Neural cell (in vitro differentiated cells): Measurements from ENCODE around the gene OR3A3. TPM values are rescaled to one million over a fixed set of nuclear protein-coding genes. Genes with fewer than 3 reads are reported as not detected.
"Not testable (repeated sequence)": the region's sequence is repeated elsewhere in the genome, so short reads cannot be mapped to it uniquely, and the experiment has no call there.

Experiments used
- H2AFZ ChIP-seq: fragments of 200-600, 300-800 bp; sonication (generic), shearing (Covaris generic); 2 replicates; pipeline ENCODE4 v1.6.0; 2014; ENCODE audit warnings: low read depth, mild to moderate bottlenecking, antibody characterized with exemption, low read length, moderate library complexity
- H3F3A ChIP-seq: fragments of 200-600 bp; shearing (Covaris generic); 2 replicates; pipeline ENCODE4 v1.6.1; 2016; ENCODE audit warnings: mild to moderate bottlenecking, moderate library complexity, mixed read lengths, antibody characterized with exemption, low read length; ENCODE audit not compliant: insufficient read depth, poor library complexity, severe bottlenecking
- H3K27ac ChIP-seq: fragments of 200-600, 300-800 bp; sonication (generic), shearing (Covaris generic); 2 replicates; pipeline ENCODE4 v1.5.1; 2014; ENCODE audit warnings: mild to moderate bottlenecking, low read length, moderate library complexity
- H3K27me3 ChIP-seq: fragments of 300-800, 200-600 bp; sonication (generic), shearing (Covaris generic); 2 replicates; pipeline ENCODE4 v1.6.0; 2014; ENCODE audit warnings: mild to moderate bottlenecking, low read depth, low read length, moderate library complexity; ENCODE audit not compliant: insufficient read depth
- H3K36me3 ChIP-seq: fragments of 300-800, 200-600 bp; sonication (generic), shearing (Covaris generic); 2 replicates; pipeline ENCODE4 v1.5.1; 2014; ENCODE audit warnings: mild to moderate bottlenecking, antibody characterized with exemption, low read length, moderate library complexity; ENCODE audit not compliant: insufficient read depth
- H3K4me2 ChIP-seq: fragments of 300-800, 200-600 bp; sonication (generic), shearing (Covaris generic); 2 replicates; pipeline ENCODE4 v1.6.0; 2014; ENCODE audit warnings: mild to moderate bottlenecking, low read length
- H3K4me3 ChIP-seq: fragments of 300-800, 200-600 bp; sonication (generic), shearing (Covaris generic); 2 replicates; pipeline ENCODE4 v1.5.1; 2014; ENCODE audit warnings: mild to moderate bottlenecking, low read length, moderate library complexity
- H3K79me2 ChIP-seq: fragments of 200-600 bp; shearing (Covaris generic); replicated peaks from 2 replicates; pipeline ENCODE4 v1.6.0; 2014; ENCODE audit warnings: mild to moderate bottlenecking, low read length, moderate library complexity; ENCODE audit not compliant: insufficient read depth
- H3K9ac ChIP-seq: fragments of 300-800, 200-600 bp; sonication (generic), shearing (Covaris generic); 2 replicates; pipeline ENCODE4 v1.6.1; 2016; ENCODE audit warnings: mild to moderate bottlenecking, low read length, mixed read lengths
- H3K9me2 ChIP-seq: fragments of 200-600 bp; shearing (Covaris generic); 2 replicates; pipeline ENCODE4 v1.6.1; 2016; ENCODE audit warnings: mild to moderate bottlenecking, low read length, mixed read lengths; ENCODE audit not compliant: insufficient read depth
- H3K9me3 ChIP-seq: fragments of 200-600, 300-800 bp; sonication (generic), shearing (Covaris generic); 2 replicates; pipeline ENCODE4 v1.6.1; 2016; ENCODE audit warnings: mild to moderate bottlenecking, mixed run types, low read length, moderate library complexity, mixed read lengths
- H4K20me1 ChIP-seq: fragments of 200-600 bp; shearing (Covaris generic); 2 replicates; pipeline ENCODE4 v1.6.1; 2016; ENCODE audit warnings: mild to moderate bottlenecking, mixed run types; ENCODE audit not compliant: insufficient read depth
- CTCF ChIP-seq: fragments of 450-650 bp; IDR thresholded peaks from 2 replicates; pipeline ENCODE4 v1.5.1; 2014; ENCODE audit warnings: antibody characterized with exemption, mild to moderate bottlenecking, moderate library complexity; ENCODE audit not compliant: poor library complexity, severe bottlenecking
- EP300 ChIP-seq: fragments of 450-650 bp; conservative IDR thresholded peaks from 2 replicates; pipeline ENCODE4 v1.6.1; 2014; ENCODE audit warnings: antibody characterized with exemption, mild to moderate bottlenecking, moderate library complexity; ENCODE audit not compliant: poor library complexity, severe bottlenecking
- EZH2 ChIP-seq: fragments of 200-600, 300-800 bp; shearing (Covaris generic), sonication (generic); IDR thresholded peaks from 2 replicates; pipeline ENCODE4 v1.6.1; 2014; ENCODE audit warnings: antibody characterized with exemption, low read length, borderline replicate concordance, mild to moderate bottlenecking; ENCODE audit not compliant: insufficient read depth, poor library complexity, severe bottlenecking
- MXI1 ChIP-seq: fragments of 450-650 bp; conservative IDR thresholded peaks from 2 replicates; pipeline ENCODE4 v1.6.1; 2014; ENCODE audit warnings: antibody characterized with exemption, mild to moderate bottlenecking; ENCODE audit not compliant: poor library complexity, severe bottlenecking
- POLR2AphosphoS5 ChIP-seq: IDR thresholded peaks from 2 replicates; pipeline ENCODE4 v1.6.1; 2012
- RAD21 ChIP-seq: fragments of 450-650 bp; conservative IDR thresholded peaks from 2 replicates; pipeline ENCODE4 v1.6.1; 2014; ENCODE audit warnings: antibody characterized with exemption, mild to moderate bottlenecking, moderate library complexity
- SMC3 ChIP-seq: fragments of 450-650 bp; conservative IDR thresholded peaks from 2 replicates; pipeline ENCODE4 v1.6.1; 2014; ENCODE audit warnings: antibody characterized with exemption, mild to moderate bottlenecking, moderate library complexity; ENCODE audit not compliant: poor library complexity
- TAF1 ChIP-seq: IDR thresholded peaks from 2 replicates; pipeline ENCODE4 v1.6.1; 2012; ENCODE audit warnings: low read depth
- polyA plus RNA-seq: library from polyadenylated mRNA; depleted of rRNA; stranded (reverse); fragments of >200 nt; gene quantifications from 2 replicates; pipeline ENCODE4 v1.2.3, GENCODE V29; 2014
- TF ChIP-seq, protein P1 (sequence below): IDR thresholded peaks from 2 replicates; pipeline ENCODE4 v1.6.1; 2012; ENCODE audit warnings: borderline replicate concordance

OR3A3 gene
- polyA plus RNA-seq, 1 donor from 2014 or later: not detected

DNA sequence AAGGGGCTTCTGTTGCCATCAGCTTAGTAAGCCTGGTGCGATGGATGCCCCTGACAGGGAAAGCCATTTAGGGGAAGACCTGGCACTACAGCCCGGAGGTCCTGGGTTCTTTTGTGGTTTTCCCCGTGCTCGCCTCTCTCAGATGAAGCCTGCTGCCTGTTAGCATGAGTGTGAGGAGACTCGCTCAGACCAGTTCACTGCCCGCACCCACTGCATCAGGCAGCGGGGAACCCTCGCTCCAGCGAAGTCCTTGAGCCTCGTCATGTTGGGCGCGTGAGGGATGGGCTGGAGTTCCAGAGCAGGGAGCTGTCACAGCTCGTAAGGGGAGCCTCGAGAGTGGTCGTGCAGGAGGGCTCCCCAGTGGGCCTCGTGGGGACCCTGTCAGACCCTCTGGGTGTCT is 1.0 kb downstream of the OR3A3 start:
- not testable (repeated sequence) for H3K9me3 ChIP-seq, H3K36me3 ChIP-seq, H4K20me1 ChIP-seq, H3K4me3 ChIP-seq, H3F3A ChIP-seq, H3K9ac ChIP-seq, H3K79me2 ChIP-seq, H3K4me2 ChIP-seq, H3K27ac ChIP-seq, H2AFZ ChIP-seq, H3K27me3 ChIP-seq, H3K9me2 ChIP-seq

- no peak for TF ChIP-seq EP300
- no peak for TF ChIP-seq SMC3
- no peak for TF ChIP-seq RAD21
- TF ChIP-seq EZH2: no peak
- no peak for TF ChIP-seq MXI1
- TF ChIP-seq POLR2AphosphoS5: no peak
- TF ChIP-seq CTCF: no peak
- Histone ChIP-seq H3K36me3 (no peaks in the 10 kb centered on the region), H3K9me3 (no peaks in the 10 kb centered on the region), H3K9ac (no peak overlapping the region), H3K4me3 (no peak overlapping the region), H4K20me1 (no peaks in the 10 kb centered on the region), H3K27me3 (no peaks in the 10 kb centered on the region), H3F3A (no peaks in the 10 kb centered on the region), H2AFZ (no peak overlapping the region), H3K79me2 (no peaks in the 10 kb centered on the region), H3K27ac (no peak overlapping the region), H3K9me2 (no peaks in the 10 kb centered on the region), H3K4me2 (no peak overlapping the region)
Measured at GRCh38 chr17:3415610-3416009, 4.4 kb downstream of the OR3A3 start.

DNA sequence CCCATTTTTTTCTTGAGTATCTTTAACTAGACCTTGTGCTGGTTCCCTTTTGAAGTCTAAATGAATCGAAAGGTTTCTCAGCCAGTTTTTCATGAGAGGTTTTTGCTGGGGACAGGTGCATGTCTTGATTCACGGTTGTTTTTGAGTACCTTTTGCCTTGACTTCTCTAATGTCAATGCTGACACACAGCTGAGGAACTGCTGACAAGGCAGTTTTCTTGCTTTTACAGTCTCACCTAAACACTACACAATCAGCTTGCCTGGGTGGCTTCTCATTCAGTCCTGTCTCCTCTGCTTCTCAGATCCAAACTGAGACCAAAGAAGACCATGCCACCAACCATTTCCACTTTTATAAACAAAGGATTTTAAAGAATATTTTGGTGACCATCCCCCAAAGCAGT is 7.1 kb downstream of the OR3A3 start:
- Histone ChIP-seq H3K4me3 (no peak overlapping the region), H3K79me2 (no peaks in the 10 kb centered on the region), H3K9ac (no peak overlapping the region), H3F3A (no peaks in the 10 kb centered on the region), H3K9me3 (no peaks in the 10 kb centered on the region), H4K20me1 (no peaks in the 10 kb centered on the region), H2AFZ (no peak overlapping the region), H3K36me3 (no peaks in the 10 kb centered on the region), H3K27ac (no peak overlapping the region), H3K4me2 (no peak overlapping the region), H3K27me3 (no peaks in the 10 kb centered on the region), H3K9me2 (no peaks in the 10 kb centered on the region)
- TF ChIP-seq RAD21 (no peak), MXI1 (no peak), EP300 (no peak), CTCF (no peak), EZH2 (no peak), POLR2AphosphoS5 (no peak), TAF1 (no peak), SMC3 (no peak)
- TF ChIP-seq, protein P1, sequence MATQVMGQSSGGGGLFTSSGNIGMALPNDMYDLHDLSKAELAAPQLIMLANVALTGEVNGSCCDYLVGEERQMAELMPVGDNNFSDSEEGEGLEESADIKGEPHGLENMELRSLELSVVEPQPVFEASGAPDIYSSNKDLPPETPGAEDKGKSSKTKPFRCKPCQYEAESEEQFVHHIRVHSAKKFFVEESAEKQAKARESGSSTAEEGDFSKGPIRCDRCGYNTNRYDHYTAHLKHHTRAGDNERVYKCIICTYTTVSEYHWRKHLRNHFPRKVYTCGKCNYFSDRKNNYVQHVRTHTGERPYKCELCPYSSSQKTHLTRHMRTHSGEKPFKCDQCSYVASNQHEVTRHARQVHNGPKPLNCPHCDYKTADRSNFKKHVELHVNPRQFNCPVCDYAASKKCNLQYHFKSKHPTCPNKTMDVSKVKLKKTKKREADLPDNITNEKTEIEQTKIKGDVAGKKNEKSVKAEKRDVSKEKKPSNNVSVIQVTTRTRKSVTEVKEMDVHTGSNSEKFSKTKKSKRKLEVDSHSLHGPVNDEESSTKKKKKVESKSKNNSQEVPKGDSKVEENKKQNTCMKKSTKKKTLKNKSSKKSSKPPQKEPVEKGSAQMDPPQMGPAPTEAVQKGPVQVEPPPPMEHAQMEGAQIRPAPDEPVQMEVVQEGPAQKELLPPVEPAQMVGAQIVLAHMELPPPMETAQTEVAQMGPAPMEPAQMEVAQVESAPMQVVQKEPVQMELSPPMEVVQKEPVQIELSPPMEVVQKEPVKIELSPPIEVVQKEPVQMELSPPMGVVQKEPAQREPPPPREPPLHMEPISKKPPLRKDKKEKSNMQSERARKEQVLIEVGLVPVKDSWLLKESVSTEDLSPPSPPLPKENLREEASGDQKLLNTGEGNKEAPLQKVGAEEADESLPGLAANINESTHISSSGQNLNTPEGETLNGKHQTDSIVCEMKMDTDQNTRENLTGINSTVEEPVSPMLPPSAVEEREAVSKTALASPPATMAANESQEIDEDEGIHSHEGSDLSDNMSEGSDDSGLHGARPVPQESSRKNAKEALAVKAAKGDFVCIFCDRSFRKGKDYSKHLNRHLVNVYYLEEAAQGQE: no peak

DNA sequence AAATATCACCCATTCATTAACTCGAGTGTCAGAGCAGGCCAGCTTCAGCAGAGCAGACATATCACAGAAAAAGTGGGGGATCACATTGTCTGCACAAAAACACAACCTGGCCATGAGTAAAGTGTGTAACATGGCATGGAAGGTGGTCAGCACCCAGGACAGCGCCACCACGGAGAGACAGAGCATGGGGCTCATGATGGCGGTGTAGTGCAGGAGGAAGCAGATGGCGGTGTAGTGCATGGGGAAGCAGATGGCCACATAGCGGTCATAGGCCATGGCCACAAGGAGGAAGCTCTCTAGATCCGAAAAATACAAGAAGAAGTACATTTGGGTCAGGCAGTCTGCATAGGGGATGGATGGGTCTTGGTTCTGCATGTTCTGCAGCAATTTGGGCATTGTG is 22.0 kb downstream of the OR3A3 start:
- not testable (repeated sequence) for H3F3A ChIP-seq, H2AFZ ChIP-seq, H3K9me3 ChIP-seq, H3K9me2 ChIP-seq, H3K27me3 ChIP-seq, H3K4me3 ChIP-seq, H3K4me2 ChIP-seq, H3K27ac ChIP-seq, H4K20me1 ChIP-seq, H3K36me3 ChIP-seq, H3K9ac ChIP-seq, H3K79me2 ChIP-seq
